CD14-positive monocyte (primary cell): ENCODE measurements around the gene PDE4D. TPM values are rescaled to one million over a fixed set of nuclear protein-coding genes. Genes with fewer than 3 reads are reported as not detected.

Experiments used
- DNase-seq, 3 donors: peaks; one replicate each; pipeline ENCODE4 v3.0.0-alpha.2; 2011 to 2022
- H2AFZ ChIP-seq: 2 replicates; pipeline ENCODE4 v1.6.0; 2012; ENCODE audit warnings: mild to moderate bottlenecking, low read depth, low read length, inconsistent platforms; ENCODE audit not compliant: insufficient read depth, poor library complexity, severe bottlenecking
- H3K27ac ChIP-seq, 2 donors: 1 replicate in 1 of 2; 2 replicates in 1 of 2; pipeline ENCODE4 v1.5.1; 2012 to 2013; ENCODE audit warnings: low read length in 2 of 2, control low read depth in 1 of 2, inconsistent platforms in 1 of 2, low read depth in 1 of 2, mild to moderate bottlenecking in 1 of 2
- H3K27me3 ChIP-seq, 2 donors: one replicate each; pipeline versions ENCODE4 v1.6.0 to v1.6.1; 2011 to 2013; ENCODE audit warnings: low read length in 2 of 2; ENCODE audit not compliant: control insufficient read depth in 2 of 2, insufficient read depth in 2 of 2
- H3K36me3 ChIP-seq, 2 donors: replicated peaks in 1 of 2; 1 replicate in 1 of 2; 2 replicates in 1 of 2; pipeline versions ENCODE4 v1.5.1 to v1.6.1; 2012 to 2013; ENCODE audit warnings: low read length in 2 of 2, control low read depth in 1 of 2, inconsistent platforms in 1 of 2, mild to moderate bottlenecking in 1 of 2; ENCODE audit not compliant: insufficient read depth in 2 of 2, control insufficient read depth in 1 of 2
- H3K4me1 ChIP-seq, 2 donors: 1 replicate in 1 of 2; 2 replicates in 1 of 2; pipeline versions ENCODE4 v1.5.1 to v1.6.1; 2012 to 2013; ENCODE audit warnings: low read length in 2 of 2, control low read depth in 1 of 2, inconsistent platforms in 1 of 2, mild to moderate bottlenecking in 1 of 2, moderate library complexity in 1 of 2; ENCODE audit not compliant: insufficient read depth in 2 of 2, control insufficient read depth in 1 of 2
- H3K4me2 ChIP-seq: replicated peaks from 2 replicates; pipeline ENCODE3; 2012; ENCODE audit warnings: low read length, moderate library complexity, mild to moderate bottlenecking; ENCODE audit not compliant: poor library complexity, severe bottlenecking; ENCODE audit errors: extremely low read depth
- H3K4me3 ChIP-seq, 3 experiments: fragments of 200-600 bp in 1 of 3; sonication (generic) in 1 of 3; replicated peaks in 1 of 3; 1 replicate in 2 of 3; 2 replicates in 1 of 3; pipeline ENCODE4 v1.5.1; 2011 to 2013; ENCODE audit warnings: low read length in 3 of 3, mild to moderate bottlenecking in 3 of 3, control low read depth in 2 of 3, low read depth in 2 of 3, inconsistent platforms in 1 of 3, moderate library complexity in 1 of 3
- H3K79me2 ChIP-seq: 2 replicates; pipeline ENCODE4 v1.6.0; 2012; ENCODE audit warnings: mild to moderate bottlenecking, control low read depth, inconsistent platforms, low read length, moderate library complexity; ENCODE audit not compliant: insufficient read depth
- H3K9ac ChIP-seq: 2 replicates; pipeline ENCODE4 v1.6.0; 2017; ENCODE audit warnings: low read length, mild to moderate bottlenecking; ENCODE audit not compliant: insufficient read depth, poor library complexity, severe bottlenecking
- H3K9me3 ChIP-seq, 2 donors: replicated peaks in 1 of 2; 1 replicate in 1 of 2; 2 replicates in 1 of 2; pipeline versions ENCODE4 v1.5.1 to v1.6.1; 2012 to 2013; ENCODE audit warnings: low read length in 2 of 2, control low read depth in 1 of 2; ENCODE audit not compliant: control insufficient read depth in 1 of 2, insufficient read depth in 1 of 2
- H4K20me1 ChIP-seq: 2 replicates; pipeline ENCODE4 v1.6.0; 2012; ENCODE audit warnings: mild to moderate bottlenecking, low read length, control low read depth, moderate library complexity; ENCODE audit not compliant: insufficient read depth
- H3K27ac Mint-ChIP-seq, 7 donors: one replicate each; pipeline ENCODE4 v1.8.0; 2020; ENCODE audit warnings: mild to moderate bottlenecking in 7 of 7, mixed read lengths in 7 of 7, moderate library complexity in 6 of 7, inconsistent platforms in 2 of 7
- H3K27me3 Mint-ChIP-seq, 3 donors: one replicate each; pipeline ENCODE4 v1.8.0; 2021 to 2022; ENCODE audit warnings: low read depth in 3 of 3, mild to moderate bottlenecking in 3 of 3, mixed read lengths in 3 of 3, moderate library complexity in 3 of 3, inconsistent platforms in 1 of 3
- H3K36me3 Mint-ChIP-seq, 2 donors: one replicate each; pipeline ENCODE4 v1.8.0; 2020; ENCODE audit warnings: mixed read lengths in 2 of 2, inconsistent platforms in 1 of 2, mild to moderate bottlenecking in 1 of 2
- H3K4me1 Mint-ChIP-seq: one replicate; pipeline ENCODE4 v1.8.0; 2020; ENCODE audit warnings: mild to moderate bottlenecking, mixed read lengths
- H3K4me3 Mint-ChIP-seq, 2 donors: one replicate each; pipeline ENCODE4 v1.8.0; 2020; ENCODE audit warnings: mild to moderate bottlenecking in 2 of 2, mixed read lengths in 2 of 2, moderate library complexity in 1 of 2
- H3K9me3 Mint-ChIP-seq, 7 donors: one replicate each; pipeline ENCODE4 v1.8.0; 2020 to 2022; ENCODE audit warnings: mixed read lengths in 7 of 7, mild to moderate bottlenecking in 6 of 7, moderate library complexity in 6 of 7, inconsistent platforms in 2 of 7
- WGBS: methylation state at CpG from one replicate; pipeline ENCODE4 v1.1.5; 2013; ENCODE audit warnings: missing lambda C conversion rate; ENCODE audit not compliant: insufficient coverage; 5-methylcytosine and 5-hydroxymethylcytosine counted together
- intact Hi-C, 2 donors: fragments of 100-400 bp; cut with micrococcal nuclease; formaldehyde crosslinking; loops; one replicate each; pipeline versions ENCODE4 v1.15.0 to v1.15.1; 2023
- polyA plus RNA-seq, 3 donors: library from polyadenylated mRNA; depleted of rRNA in 1 of 3; unstranded in 2 of 3; stranded (reverse) in 1 of 3; fragments of 300-500 nt in 2 of 3; fragments of >200 nt in 1 of 3; fragmentation: Illumina TruSeq in 2 of 3; gene quantifications; 1 replicate in 2 of 3; 2 replicates in 1 of 3; pipeline ENCODE4 v1.2.3, GENCODE V29; 2012 to 2021
- TF ChIP-seq, protein P1 (sequence below): fragments of 200-600 bp; IDR thresholded peaks from one replicate; pipeline ENCODE4 v1.8.0; 2022; ENCODE audit warnings: antibody characterized with exemption, mild to moderate bottlenecking

Gene PDE4D
- polyA plus RNA-seq, 3 donors, result 1.9 to 3.4 (median 2.8) TPM

DNA sequence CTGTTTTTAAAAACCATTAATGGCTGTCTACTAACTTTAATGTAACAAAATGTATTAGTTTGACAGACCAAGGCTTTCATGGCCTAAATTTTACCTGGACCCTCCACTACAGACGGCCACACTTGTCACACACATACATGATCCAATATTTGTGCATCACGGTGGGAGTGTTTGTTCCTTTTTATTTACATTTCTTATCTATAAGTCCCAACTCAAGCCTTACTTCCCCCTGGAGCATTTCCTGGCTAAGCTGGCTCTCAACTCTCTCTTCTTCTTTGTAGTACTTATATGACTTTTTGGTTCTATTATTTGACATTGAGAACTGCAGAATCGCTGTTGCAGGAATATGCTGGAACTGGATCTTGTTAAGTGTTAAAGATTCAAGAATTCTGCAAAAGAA lies 776.2 kb downstream of the PDE4D start:
- peaks cover 0 to 4% (median 2%) of the 10 kb centered on the region in 7 donors for H3K9me3 Mint-ChIP-seq
- Histone ChIP-seq H3K4me3 (no peak overlapping the region), H3K27me3 (no peaks in the 10 kb centered on the region), H4K20me1 (no peaks in the 10 kb centered on the region), H2AFZ (no peak overlapping the region), H3K9ac (no peak overlapping the region), H3K4me2 (no peak overlapping the region), H3K36me3 (no peaks in the 10 kb centered on the region), H3K27ac (no peak overlapping the region), H3K79me2 (no peaks in the 10 kb centered on the region), H3K4me1 (no peaks in the 10 kb centered on the region), H3K9me3 (no peaks in the 10 kb centered on the region)
- TF ChIP-seq, protein P1, sequence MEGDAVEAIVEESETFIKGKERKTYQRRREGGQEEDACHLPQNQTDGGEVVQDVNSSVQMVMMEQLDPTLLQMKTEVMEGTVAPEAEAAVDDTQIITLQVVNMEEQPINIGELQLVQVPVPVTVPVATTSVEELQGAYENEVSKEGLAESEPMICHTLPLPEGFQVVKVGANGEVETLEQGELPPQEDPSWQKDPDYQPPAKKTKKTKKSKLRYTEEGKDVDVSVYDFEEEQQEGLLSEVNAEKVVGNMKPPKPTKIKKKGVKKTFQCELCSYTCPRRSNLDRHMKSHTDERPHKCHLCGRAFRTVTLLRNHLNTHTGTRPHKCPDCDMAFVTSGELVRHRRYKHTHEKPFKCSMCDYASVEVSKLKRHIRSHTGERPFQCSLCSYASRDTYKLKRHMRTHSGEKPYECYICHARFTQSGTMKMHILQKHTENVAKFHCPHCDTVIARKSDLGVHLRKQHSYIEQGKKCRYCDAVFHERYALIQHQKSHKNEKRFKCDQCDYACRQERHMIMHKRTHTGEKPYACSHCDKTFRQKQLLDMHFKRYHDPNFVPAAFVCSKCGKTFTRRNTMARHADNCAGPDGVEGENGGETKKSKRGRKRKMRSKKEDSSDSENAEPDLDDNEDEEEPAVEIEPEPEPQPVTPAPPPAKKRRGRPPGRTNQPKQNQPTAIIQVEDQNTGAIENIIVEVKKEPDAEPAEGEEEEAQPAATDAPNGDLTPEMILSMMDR, result no peak
- H3K27me3 Mint-ChIP-seq, result peaks cover 0 to 2% (median 2%) of the 10 kb centered on the region in 3 donors
- no peak for DNase-seq
- no peak overlapping the region for H3K27ac Mint-ChIP-seq
- H3K36me3 Mint-ChIP-seq, result peaks cover 0 to 2% of the 10 kb centered on the region in 2 donors
- intact Hi-C loops, result no loop called here
- H3K4me1 Mint-ChIP-seq, result peaks cover 3% of the 10 kb centered on the region
- H3K4me3 Mint-ChIP-seq, result no peak overlapping the region
- 89% methylated on average over 1 of the region's 3 CpGs for WGBS

DNA sequence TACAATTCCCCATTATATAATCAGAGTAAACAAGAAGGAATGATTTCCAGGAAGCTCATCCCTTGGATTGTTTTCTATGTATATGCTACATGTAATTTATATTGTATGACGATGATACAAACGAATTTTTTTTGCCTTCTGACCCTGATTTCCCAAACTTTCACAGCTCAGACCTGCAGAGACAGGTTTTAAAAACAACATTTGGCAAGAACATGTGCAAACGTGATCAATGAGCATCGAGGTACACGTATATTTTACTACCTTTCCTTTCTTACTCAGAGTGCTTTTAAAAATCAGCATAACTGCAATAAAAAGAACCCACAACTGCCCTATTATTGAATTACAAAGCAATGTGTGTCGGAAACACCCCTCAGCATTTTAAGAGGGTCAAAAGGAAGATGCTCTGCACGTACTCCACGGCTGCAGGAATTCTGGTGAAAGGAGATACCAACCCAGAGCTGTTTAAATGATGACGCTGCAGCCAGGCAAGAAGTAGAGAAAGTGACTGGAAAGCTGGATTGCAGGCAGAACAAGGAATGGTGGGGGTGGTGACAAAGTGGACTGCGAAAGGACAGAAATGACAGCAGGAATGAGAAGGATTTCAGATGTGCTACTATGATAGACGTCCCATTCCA lies 777.2 kb downstream of the PDE4D start:
- Histone ChIP-seq H3K36me3 (no peaks in the 10 kb centered on the region), H3K4me2 (no peak overlapping the region), H3K9me3 (no peaks in the 10 kb centered on the region), H3K4me3 (no peak overlapping the region), H3K4me1 (no peaks in the 10 kb centered on the region), H3K9ac (no peak overlapping the region), H3K27ac (no peak overlapping the region), H2AFZ (no peak overlapping the region), H4K20me1 (no peaks in the 10 kb centered on the region), H3K27me3 (no peaks in the 10 kb centered on the region), H3K79me2 (no peaks in the 10 kb centered on the region)
- DNase-seq, result no peak
- TF ChIP-seq, protein P1, result no peak
- Mint-ChIP-seq H3K36me3 (peaks cover 0 to 2% of the 10 kb centered on the region in 2 donors), H3K9me3 (peaks cover 0 to 4% (median 3%) of the 10 kb centered on the region in 7 donors), H3K27ac (no peak overlapping the region), H3K27me3 (peaks cover 0 to 2% (median 0%) of the 10 kb centered on the region in 3 donors), H3K4me1 (peaks cover 2% of the 10 kb centered on the region), H3K4me3 (no peak overlapping the region)
- WGBS, result 96% methylated on average over 4 of the region's 11 CpGs
- intact Hi-C loops, result no loop called here
